Subcutaneous adipose tissue (tissue), 4 donors: ENCODE measurements around the gene QPCTL. TPM values are rescaled to one million over a fixed set of nuclear protein-coding genes. Genes with fewer than 3 reads are reported as not detected.

Experiments
- small RNA-seq: library from RNA; depleted of rRNA; stranded (forward); fragments of <200 nt; gene quantifications from one replicate; pipeline ENCODE3, GENCODE V24; 2016
- total RNA-seq, 4 donors: library from RNA; depleted of rRNA; stranded (reverse); fragments of >200 nt; gene quantifications; one replicate each; pipeline ENCODE4 v1.1.0, GENCODE V29; 2016
- TF ChIP-seq, protein P1 (sequence below): fragments of 450-650 bp; IDR thresholded peaks from one replicate; pipeline ENCODE4 v1.5.1; 2016; ENCODE audit warnings: low read depth, mild to moderate bottlenecking, control low read depth, antibody characterized with exemption, moderate library complexity

QPCTL gene
- total RNA-seq, 4 donors from 2014 or later = 1.3 to 8.5 (median 3.3) TPM

GRCh38 chr19:45747513-45747912 is 55.0 kb downstream of the QPCTL start:
- TF ChIP-seq, protein P1, sequence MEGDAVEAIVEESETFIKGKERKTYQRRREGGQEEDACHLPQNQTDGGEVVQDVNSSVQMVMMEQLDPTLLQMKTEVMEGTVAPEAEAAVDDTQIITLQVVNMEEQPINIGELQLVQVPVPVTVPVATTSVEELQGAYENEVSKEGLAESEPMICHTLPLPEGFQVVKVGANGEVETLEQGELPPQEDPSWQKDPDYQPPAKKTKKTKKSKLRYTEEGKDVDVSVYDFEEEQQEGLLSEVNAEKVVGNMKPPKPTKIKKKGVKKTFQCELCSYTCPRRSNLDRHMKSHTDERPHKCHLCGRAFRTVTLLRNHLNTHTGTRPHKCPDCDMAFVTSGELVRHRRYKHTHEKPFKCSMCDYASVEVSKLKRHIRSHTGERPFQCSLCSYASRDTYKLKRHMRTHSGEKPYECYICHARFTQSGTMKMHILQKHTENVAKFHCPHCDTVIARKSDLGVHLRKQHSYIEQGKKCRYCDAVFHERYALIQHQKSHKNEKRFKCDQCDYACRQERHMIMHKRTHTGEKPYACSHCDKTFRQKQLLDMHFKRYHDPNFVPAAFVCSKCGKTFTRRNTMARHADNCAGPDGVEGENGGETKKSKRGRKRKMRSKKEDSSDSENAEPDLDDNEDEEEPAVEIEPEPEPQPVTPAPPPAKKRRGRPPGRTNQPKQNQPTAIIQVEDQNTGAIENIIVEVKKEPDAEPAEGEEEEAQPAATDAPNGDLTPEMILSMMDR = no peak

- TF ChIP-seq, protein P1 = no peak
Observed at GRCh38 chr19:45752639-45753038, 60.2 kb downstream of the QPCTL start.

DNA sequence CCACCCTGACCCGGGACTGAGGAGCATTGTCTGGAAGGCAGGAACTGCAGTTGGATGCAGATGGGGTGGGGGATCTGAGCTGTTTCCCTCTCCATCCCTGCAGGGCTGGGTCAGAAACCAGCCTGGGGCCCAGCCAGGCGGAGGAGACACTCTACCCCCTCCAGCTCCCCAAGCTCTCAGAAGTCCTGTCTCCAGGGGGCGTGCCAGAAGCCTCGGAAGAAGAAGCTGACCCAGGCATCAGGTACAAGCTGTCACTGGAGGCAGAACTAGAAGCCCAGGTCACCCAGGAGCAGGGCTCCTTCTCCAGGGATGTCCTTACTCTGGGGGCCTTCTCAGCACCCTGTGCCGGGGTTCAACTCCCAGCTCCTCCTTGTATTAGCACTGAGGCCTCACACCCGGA is 61.1 kb downstream of the QPCTL start:
- TF ChIP-seq, protein P1 = no peak

Small RNA genes lying within 50 kb of the gene (small RNA-seq; reads per million reads assigned to genes)
- gene MIR642A (0.85 reads per million), gene RN7SL836P (not detected)

Other genes with a start within 250 kb of the QPCTL start
- gene FOSB, start 224.7 kb upstream of the QPCTL start, total RNA-seq = 10 to 100 TPM in 1 of 4 donors, 1 to 10 TPM in 3; 1.8 to 14.5 (median 2.4) TPM
- 10 to 100 TPM in 2 of 4 donors, 1 to 10 TPM in 2; 5.3 to 11.5 (median 9.9) TPM for gene RTN2, start 195.6 kb upstream of the QPCTL start, total RNA-seq
- gene PPM1N, start 194.2 kb upstream of the QPCTL start, total RNA-seq = 1 to 10 TPM in 3 of 4 donors, not detected in 1; 1.3 to 2.0 (median 2.0) TPM
- gene VASP, start 185.2 kb upstream of the QPCTL start, total RNA-seq = 10 to 100 TPM; 24.9 to 44.5 (median 40.5) TPM
- 10 to 100 TPM in 1 of 4 donors, 1 to 10 TPM in 3; 2.7 to 11.6 (median 6.4) TPM for gene OPA3, start 107.9 kb upstream of the QPCTL start, total RNA-seq
- gene GPR4, start 90.5 kb upstream of the QPCTL start, total RNA-seq = 10 to 100 TPM in 1 of 4 donors, 1 to 10 TPM in 3; 2.0 to 10.4 (median 5.9) TPM
- gene EML2, start 53.3 kb upstream of the QPCTL start, total RNA-seq = 10 to 100 TPM in 3 of 4 donors, 1 to 10 TPM in 1; 5.4 to 32.6 (median 20.7) TPM
- gene GIPR, start 24.4 kb upstream of the QPCTL start, total RNA-seq = 10 to 100 TPM in 1 of 4 donors, 1 to 10 TPM in 2, under 1 TPM in 1; 0.34 to 20.0 (median 1.4) TPM
- gene SNRPD2, start 713 bp upstream of the QPCTL start, total RNA-seq = 100 to 1,000 TPM; 117 to 159 (median 152) TPM
- 10 to 100 TPM in 1 of 4 donors, 1 to 10 TPM in 3; 5.1 to 12.1 (median 6.0) TPM for gene FBXO46, start 38.2 kb downstream of the QPCTL start, total RNA-seq
- not detected for gene MEIOSIN, start 40.8 kb downstream of the QPCTL start, total RNA-seq
- gene SIX5, start 76.6 kb downstream of the QPCTL start, total RNA-seq = 10 to 100 TPM in 1 of 4 donors, 1 to 10 TPM in 3; 4.2 to 20.3 (median 6.9) TPM
- 10 to 100 TPM in 3 of 4 donors, 1 to 10 TPM in 1; 7.0 to 39.2 (median 18.6) TPM for gene DMPK, start 89.8 kb downstream of the QPCTL start, total RNA-seq
- gene DMWD, start 100.2 kb downstream of the QPCTL start, total RNA-seq = 10 to 100 TPM in 3 of 4 donors, 1 to 10 TPM in 1; 8.3 to 58.4 (median 16.6) TPM
- gene RSPH6A, start 122.6 kb downstream of the QPCTL start, total RNA-seq = not detected
- 10 to 100 TPM; 15.7 to 50.5 (median 28.8) TPM for gene SYMPK, start 170.5 kb downstream of the QPCTL start, total RNA-seq
- gene FOXA3, start 171.7 kb downstream of the QPCTL start, total RNA-seq = not detected
- 10 to 100 TPM in 2 of 4 donors, 1 to 10 TPM in 2; 2.9 to 24.5 (median 10.9) TPM for gene IRF2BP1, start 193.5 kb downstream of the QPCTL start, total RNA-seq
- 1 to 10 TPM; 1.7 to 3.3 (median 2.5) TPM for gene MYPOP, start 209.9 kb downstream of the QPCTL start, total RNA-seq
- gene NANOS2, start 222.1 kb downstream of the QPCTL start, total RNA-seq = not detected